ENCODE results near the gene UGT8. TPM values are rescaled to one million over a fixed set of nuclear protein-coding genes. Genes with fewer than 3 reads are reported as not detected.

UGT8 gene
- total RNA-seq, 4 donors from 2014 or later = not detected

- no peak for TF ChIP-seq CTCF (IDR thresholded peaks at IDR 0.05; ENCODE audit: low read depth)
Observed at GRCh38 chr4:114654592-114654991, 56.0 kb downstream of the UGT8 start.

DNA sequence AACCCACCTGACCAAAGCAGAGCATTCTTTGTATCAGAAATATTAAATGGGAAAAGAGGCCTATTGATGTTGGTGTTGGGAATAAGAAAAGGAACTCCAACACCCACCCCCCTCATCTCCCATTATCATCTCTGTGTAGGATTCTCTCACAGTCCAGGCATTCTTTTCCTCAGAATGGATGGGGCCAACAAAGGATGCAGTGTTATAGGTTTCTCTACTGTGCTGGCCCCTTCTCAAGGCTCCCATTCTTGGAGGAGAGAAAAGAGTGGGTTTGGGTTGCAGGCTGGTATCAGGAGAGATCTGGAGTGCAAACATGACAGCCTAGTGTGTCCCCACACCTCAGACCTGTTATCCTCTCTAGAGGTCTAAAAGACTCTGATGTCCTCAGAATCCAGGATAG, 59.6 kb downstream of the UGT8 start:
- no peak for TF ChIP-seq CTCF (IDR thresholded peaks at IDR 0.05; ENCODE audit: low read depth)

- no peak for TF ChIP-seq CTCF (IDR thresholded peaks at IDR 0.05; ENCODE audit: low read depth)
Observed at GRCh38 chr4:114658776-114659175, 60.2 kb downstream of the UGT8 start.

DNA sequence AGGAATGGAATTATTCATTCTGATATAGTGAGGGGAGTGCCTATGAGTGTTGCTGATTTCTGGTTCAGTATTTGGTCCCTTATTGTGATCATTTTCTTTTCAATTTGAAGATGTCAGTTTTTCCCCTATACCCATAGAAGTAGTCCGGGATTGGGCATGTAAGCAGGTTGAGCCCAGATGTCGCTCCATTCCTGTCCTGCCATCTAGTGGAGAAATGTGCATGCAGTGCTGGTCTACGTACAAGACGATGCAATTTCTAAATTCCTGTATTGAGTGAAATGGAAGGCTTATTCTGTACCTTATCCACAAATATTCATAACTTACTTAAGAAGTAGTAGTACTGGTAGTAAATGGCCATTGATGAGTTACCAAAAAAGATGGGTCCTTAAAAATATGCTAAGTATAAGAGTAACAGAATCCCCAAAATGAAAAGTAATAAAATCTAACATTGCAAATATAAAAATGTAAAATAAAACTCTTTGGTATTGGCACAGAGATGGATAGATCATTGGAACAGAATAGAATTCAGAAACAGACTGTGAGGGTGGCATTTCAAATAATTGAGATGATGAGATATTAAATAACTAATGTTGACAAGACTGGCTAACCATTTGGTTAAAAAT, 60.9 kb downstream of the UGT8 start:
- no peak for TF ChIP-seq CTCF (IDR thresholded peaks at IDR 0.05; ENCODE audit: low read depth)

DNA sequence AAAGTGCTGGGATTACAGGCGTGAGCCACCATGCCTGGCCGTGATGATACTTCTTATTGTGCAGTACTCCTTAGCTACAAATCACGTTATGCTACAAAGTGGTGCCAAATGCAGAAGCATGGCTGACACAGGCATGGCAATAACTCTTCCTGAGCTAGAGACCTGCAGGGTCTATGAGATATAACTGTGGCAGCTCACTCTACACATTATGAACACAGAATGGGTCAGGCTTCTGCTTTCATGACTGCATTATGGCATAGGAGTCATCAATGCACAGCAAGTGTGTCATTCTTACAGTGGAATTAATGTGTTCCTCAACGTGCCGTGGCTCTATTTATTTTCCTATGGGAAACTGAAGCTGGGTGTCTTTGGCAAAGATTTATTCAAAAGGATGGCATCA, 64.5 kb downstream of the UGT8 start:
- TF ChIP-seq CTCF (IDR thresholded peaks at IDR 0.05; ENCODE audit: low read depth) = no peak

DNA sequence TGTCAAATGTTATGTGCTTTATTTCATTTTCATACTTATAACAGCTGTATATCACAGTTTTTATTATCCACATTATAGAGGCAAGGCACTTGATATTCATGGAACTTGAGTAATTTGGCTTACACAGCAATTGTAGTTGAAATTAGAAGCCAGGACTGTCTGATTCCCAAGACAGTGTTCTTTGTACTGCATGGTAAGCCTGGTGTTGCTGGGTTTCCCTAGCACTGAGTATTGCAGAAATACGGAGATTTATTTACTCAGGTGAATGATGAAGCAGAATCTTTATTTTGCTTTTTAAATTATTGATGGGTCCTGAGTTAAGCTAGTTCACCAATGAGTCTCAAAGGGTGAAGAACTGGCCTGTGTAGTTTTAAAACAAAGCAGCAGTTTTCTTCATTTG, 70.0 kb downstream of the UGT8 start:
- TF ChIP-seq CTCF (IDR thresholded peaks at IDR 0.05; ENCODE audit: low read depth) = no peak

DNA sequence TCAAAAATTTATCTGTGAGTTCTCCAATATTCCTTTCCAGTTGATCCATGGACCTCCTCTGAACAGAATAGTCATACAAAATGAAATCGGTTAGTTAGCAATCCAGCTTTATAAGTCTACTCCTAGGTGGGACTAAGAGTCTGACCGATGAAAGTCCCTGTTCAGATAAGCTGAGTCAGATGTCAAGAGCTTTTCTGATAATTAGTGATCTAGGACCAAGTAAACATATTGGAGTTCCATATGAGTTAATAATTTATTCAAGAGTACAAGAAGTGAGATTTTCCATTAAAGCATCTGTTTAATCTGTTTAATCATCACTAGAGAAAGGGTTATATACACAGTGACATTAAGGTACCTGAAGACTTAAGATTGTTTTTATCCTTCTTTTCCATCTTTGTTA, 74.7 kb downstream of the UGT8 start:
- TF ChIP-seq CTCF (IDR thresholded peaks at IDR 0.05; ENCODE audit: low read depth) = no peak
